Measurements from ENCODE around the gene SSC5D.

Gene SSC5D

GRCh38 chr19:55526216-55527196 is 38.3 kb downstream of the SSC5D start (continued):
- TF ChIP-seq ZNF274 (IDR thresholded peaks at IDR 0.05; ENCODE audit: low read length), result no peak
- no peak for TF ChIP-seq ZNF274 (tag by site-specific recombination; IDR thresholded peaks at IDR 0.05; ENCODE audit: borderline replicate concordance)
- TF ChIP-seq ZNF311 (tag by site-specific recombination; IDR thresholded peaks at IDR 0.05; ENCODE audit: borderline replicate concordance), result no peak
- TF ChIP-seq ZNF175 (tag by site-specific recombination; IDR thresholded peaks at IDR 0.05), result no peak
- TF ChIP-seq ZFP69B (tag by site-specific recombination; IDR thresholded peaks at IDR 0.05), result no peak
- no peak for TF ChIP-seq ZBTB17 (tag by site-specific recombination; IDR thresholded peaks at IDR 0.05)
- TF ChIP-seq ZNF350 (tag by site-specific recombination; IDR thresholded peaks at IDR 0.05), result no peak
- TF ChIP-seq ZNF449 (tag by site-specific recombination; IDR thresholded peaks at IDR 0.05), result no peak
- TF ChIP-seq ZNF335 (tag by site-specific recombination; conservative IDR thresholded peaks at IDR 0.05), result no peak
- TF ChIP-seq ZNF621 (tag by site-specific recombination; IDR thresholded peaks at IDR 0.05), result no peak
- TF ChIP-seq ZNF211 (tag by site-specific recombination; IDR thresholded peaks at IDR 0.05; ENCODE audit: low read depth), result no peak
- no peak for TF ChIP-seq ZNF416 (tag by site-specific recombination; IDR thresholded peaks at IDR 0.05)
- no peak for TF ChIP-seq ZNF692 (tag by site-specific recombination; IDR thresholded peaks at IDR 0.05)
- no peak for TF ChIP-seq OSR2 (tag by site-specific recombination; IDR thresholded peaks at IDR 0.05)
- TF ChIP-seq PRDM4 (tag by site-specific recombination; IDR thresholded peaks at IDR 0.05), result no peak
- TF ChIP-seq ZNF354C (tag by site-specific recombination; IDR thresholded peaks at IDR 0.05; ENCODE audit: borderline replicate concordance, low read depth), result no peak
- TF ChIP-seq ZNF660 (tag by site-specific recombination; IDR thresholded peaks at IDR 0.05), result no peak
- TF ChIP-seq ZNF560 (tag by site-specific recombination; IDR thresholded peaks at IDR 0.05; ENCODE audit: borderline replicate concordance), result no peak
- peak; percentile 77 for TF ChIP-seq KLF1 (tag by site-specific recombination; IDR thresholded peaks at IDR 0.05)
- TF ChIP-seq ZFP41 (tag by site-specific recombination; IDR thresholded peaks at IDR 0.05; ENCODE audit: borderline replicate concordance), result no peak
- TF ChIP-seq ZIC2 (tag by site-specific recombination; IDR thresholded peaks at IDR 0.05), result peak; percentile 97
- no peak for TF ChIP-seq ZNF473 (tag by site-specific recombination; IDR thresholded peaks at IDR 0.05)
- no peak for TF ChIP-seq ZNF792 (tag by site-specific recombination; IDR thresholded peaks at IDR 0.05)
- peak; percentile 70 for TF ChIP-seq KLF17 (tag by site-specific recombination; IDR thresholded peaks at IDR 0.05)
- peak; percentile 95 for TF ChIP-seq ZNF18 (tag by site-specific recombination; IDR thresholded peaks at IDR 0.05)
- TF ChIP-seq ZSCAN5A (tag by site-specific recombination; IDR thresholded peaks at IDR 0.05), result no peak
- peak; percentile 66; the same call in 1 of the 2 replicates for TF ChIP-seq SP7 (tag by site-specific recombination; IDR thresholded peaks at IDR 0.05)
